GM12873 (cell line): ENCODE results near the gene NAV1.

ENCODE experiments used
- CTCF ChIP-seq: IDR thresholded peaks from 2 replicates; pipeline ENCODE4 v1.5.1; 2012; ENCODE audit warnings: low read depth, mild to moderate bottlenecking, moderate library complexity, low read length, control low read depth; ENCODE audit not compliant: insufficient read depth; ENCODE audit errors: missing control alignments

The NAV1 gene

GRCh38 chr1:201525193-201525778 lies 13.6 kb upstream of the NAV1 start:
- TF ChIP-seq CTCF, result no peak

- TF ChIP-seq CTCF, result no peak
Observed at GRCh38 chr1:201527879-201528278, 11.0 kb upstream of the NAV1 start.

GRCh38 chr1:201528631-201529252 lies 10.2 kb upstream of the NAV1 start:
- TF ChIP-seq CTCF, result no peak

- TF ChIP-seq CTCF, result peak; percentile 75
Observed at GRCh38 chr1:201530741-201531531, 8.0 kb upstream of the NAV1 start.

- TF ChIP-seq CTCF, result no peak
Observed at GRCh38 chr1:201531551-201532425, 7.1 kb upstream of the NAV1 start.

GRCh38 chr1:201533836-201534235 lies 5.1 kb upstream of the NAV1 start:
- TF ChIP-seq CTCF, result no peak
